GM12891 (cell line): Measurements from ENCODE around the gene PTPN6.

ENCODE experiments used
- DNase-seq: peaks from one replicate; pipeline ENCODE4 v3.0.0; 2011; ENCODE audit warnings: low spot score; ENCODE audit not compliant: insufficient read length
- FAIRE-seq: peaks from 2 replicates; lab custom pipeline; 2011; peaks lifted over from hg19 to GRCh38; lab: Jason Lieb, UNC
- PAX5 ChIP-seq: IDR thresholded peaks from 2 replicates; pipeline ENCODE4 v1.6.1; 2011; ENCODE audit warnings: low read length, moderate library complexity, mild to moderate bottlenecking; ENCODE audit not compliant: insufficient read depth, severe bottlenecking
- POLR2A ChIP-seq: IDR thresholded peaks from 2 replicates; pipeline ENCODE4 v1.6.1; 2011; ENCODE audit warnings: low read depth, low read length, control low read depth
- POLR2AphosphoS5 ChIP-seq: IDR thresholded peaks from 2 replicates; pipeline ENCODE4 v1.6.1; 2011; ENCODE audit warnings: low read depth, low read length, control low read depth
- POU2F2 ChIP-seq: IDR thresholded peaks from 2 replicates; pipeline ENCODE4 v1.6.1; 2011; ENCODE audit warnings: low read depth, mild to moderate bottlenecking, control low read depth, low read length, moderate library complexity
- SPI1 ChIP-seq: IDR thresholded peaks from 2 replicates; pipeline ENCODE4 v1.6.1; 2011; ENCODE audit warnings: low read depth, low read length, control low read depth
- TAF1 ChIP-seq: IDR thresholded peaks from 2 replicates; pipeline ENCODE4 v1.6.1; 2011; ENCODE audit warnings: low read depth, low read length, control low read depth

The PTPN6 gene

DNA sequence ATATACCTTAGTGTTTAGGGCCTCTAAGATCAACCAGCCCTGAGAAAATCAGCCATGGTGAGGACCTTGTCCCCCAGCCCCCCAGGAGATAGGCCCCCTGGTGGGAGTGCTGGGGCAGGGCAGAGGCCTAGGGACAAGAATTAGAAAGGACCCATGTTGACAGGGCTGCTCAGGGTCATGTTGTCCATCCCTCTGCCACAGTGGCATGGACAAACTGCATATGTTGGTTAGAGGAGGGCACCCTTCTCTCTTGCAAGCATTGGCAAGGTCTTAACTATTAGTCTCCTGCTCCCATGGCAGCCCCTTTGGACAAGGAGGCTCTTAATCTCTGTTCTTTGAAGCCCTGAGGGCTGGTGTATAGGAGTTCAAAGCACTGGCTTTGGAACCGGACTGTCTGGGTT is 755 bp upstream of the PTPN6 start:
- DNase-seq: no peak
- no peak for FAIRE-seq
- TF ChIP-seq POLR2AphosphoS5 (no peak), SPI1 (no peak), POLR2A (no peak), POU2F2 (no peak), PAX5 (no peak), TAF1 (no peak)

DNA sequence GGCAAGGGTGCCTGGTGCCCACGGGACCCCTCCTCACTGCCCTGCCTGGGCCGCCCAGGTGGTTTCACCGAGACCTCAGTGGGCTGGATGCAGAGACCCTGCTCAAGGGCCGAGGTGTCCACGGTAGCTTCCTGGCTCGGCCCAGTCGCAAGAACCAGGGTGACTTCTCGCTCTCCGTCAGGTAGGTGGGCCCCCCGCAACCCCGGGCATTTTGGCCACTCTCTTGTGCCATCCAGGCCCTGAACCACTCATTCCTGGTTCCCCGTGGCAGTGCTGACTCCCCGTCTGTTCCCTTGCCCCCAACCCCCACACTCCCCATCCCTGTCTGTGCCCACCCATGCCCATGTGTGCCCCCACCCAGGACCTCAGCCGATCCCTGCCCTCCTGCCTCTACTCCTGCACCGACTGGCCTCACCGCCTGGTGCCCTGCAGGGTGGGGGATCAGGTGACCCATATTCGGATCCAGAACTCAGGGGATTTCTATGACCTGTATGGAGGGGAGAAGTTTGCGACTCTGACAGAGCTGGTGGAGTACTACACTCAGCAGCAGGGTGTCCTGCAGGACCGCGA is 480 bp downstream of the PTPN6 start:
- FAIRE-seq: no peak
- DNase-seq: no peak
- TF ChIP-seq POU2F2 (0 out of 2 replicates have a peak, but pooled peaks have one; percentile 7), PAX5 (no peak), SPI1 (no peak), POLR2A (no peak; the same call in 1 of the 2 replicates), TAF1 (no peak; the same call in 1 of the 2 replicates), POLR2AphosphoS5 (0 out of 2 replicates have a peak, but pooled peaks have one; percentile 12)

DNA sequence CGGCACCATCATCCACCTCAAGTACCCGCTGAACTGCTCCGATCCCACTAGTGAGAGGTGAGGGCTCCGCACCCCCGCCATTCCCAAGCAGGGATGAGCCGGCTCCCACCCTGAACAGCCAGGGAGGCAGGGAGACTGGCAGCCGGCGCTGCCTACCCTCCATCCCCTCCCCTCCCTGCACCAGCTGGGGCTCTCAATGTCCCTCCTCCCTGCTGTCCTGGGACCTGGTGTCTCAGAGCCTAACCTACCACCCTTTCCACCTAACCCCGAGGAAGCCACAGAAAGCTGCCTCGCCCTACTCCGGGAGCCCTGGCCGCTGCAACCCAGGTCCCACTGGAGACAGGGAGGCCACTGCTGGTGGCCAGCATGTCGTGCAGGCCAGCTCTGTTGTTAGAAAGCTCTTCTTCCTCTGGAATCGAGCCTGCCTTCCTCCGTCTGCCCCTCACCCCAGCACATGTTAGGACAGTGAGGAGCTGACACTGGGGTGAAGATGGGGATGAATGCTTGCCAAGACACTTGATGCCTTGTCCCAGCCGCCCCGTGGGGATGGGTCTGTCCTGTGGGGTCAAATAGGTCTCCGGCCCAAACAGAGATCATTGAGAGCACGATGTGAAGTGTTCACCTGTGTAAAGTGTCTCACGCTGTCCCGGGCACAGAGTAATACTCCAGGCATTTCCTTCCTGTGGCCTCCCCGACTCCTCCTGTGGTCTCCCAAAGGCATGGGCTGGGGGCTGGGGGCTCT is 1.1 kb downstream of the PTPN6 start:
- no peak for FAIRE-seq
- TF ChIP-seq TAF1 (0 out of 2 replicates have a peak, but pooled peaks have one; percentile 38), POLR2A (no peak; the same call in 1 of the 2 replicates)

DNA sequence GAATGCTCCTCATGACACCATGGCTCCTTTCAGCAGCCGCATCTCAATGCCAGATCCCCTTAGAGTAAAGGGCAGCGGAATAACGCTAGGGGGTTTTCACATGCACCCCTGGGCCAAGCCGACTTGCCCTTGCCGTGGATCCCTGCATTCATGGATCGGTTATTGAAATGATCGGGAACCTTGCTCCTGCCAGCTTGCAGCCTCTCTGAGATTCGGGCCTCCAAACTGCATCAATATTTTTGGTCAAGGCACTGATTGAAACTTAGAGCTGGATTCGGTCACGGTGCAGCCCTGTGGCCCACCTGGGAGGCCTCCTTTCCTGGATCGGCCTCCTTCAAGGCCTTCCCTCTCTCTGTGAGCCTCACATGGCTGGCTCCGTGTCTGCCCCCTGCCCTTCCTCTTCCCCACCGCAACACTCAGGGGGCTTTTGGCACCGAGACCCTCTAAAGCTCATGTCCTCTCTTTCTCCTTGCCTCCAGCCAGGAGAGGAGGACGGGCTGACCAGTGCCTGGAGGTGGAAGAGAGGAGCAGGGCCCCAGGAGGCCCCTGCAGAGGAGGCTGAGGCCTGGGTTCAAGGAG is 1.8 kb downstream of the PTPN6 start:
- TF ChIP-seq PAX5: no peak
- TF ChIP-seq POU2F2: no peak
- no peak for TF ChIP-seq POLR2AphosphoS5
- no peak; the same call in none of the 2 replicates for TF ChIP-seq POLR2A
- no peak for TF ChIP-seq TAF1
- no peak for TF ChIP-seq SPI1
- no peak for DNase-seq
- no peak for FAIRE-seq

More for the DNA sequence above, 1.1 kb downstream of the PTPN6 start:
- no peak for DNase-seq

DNA sequence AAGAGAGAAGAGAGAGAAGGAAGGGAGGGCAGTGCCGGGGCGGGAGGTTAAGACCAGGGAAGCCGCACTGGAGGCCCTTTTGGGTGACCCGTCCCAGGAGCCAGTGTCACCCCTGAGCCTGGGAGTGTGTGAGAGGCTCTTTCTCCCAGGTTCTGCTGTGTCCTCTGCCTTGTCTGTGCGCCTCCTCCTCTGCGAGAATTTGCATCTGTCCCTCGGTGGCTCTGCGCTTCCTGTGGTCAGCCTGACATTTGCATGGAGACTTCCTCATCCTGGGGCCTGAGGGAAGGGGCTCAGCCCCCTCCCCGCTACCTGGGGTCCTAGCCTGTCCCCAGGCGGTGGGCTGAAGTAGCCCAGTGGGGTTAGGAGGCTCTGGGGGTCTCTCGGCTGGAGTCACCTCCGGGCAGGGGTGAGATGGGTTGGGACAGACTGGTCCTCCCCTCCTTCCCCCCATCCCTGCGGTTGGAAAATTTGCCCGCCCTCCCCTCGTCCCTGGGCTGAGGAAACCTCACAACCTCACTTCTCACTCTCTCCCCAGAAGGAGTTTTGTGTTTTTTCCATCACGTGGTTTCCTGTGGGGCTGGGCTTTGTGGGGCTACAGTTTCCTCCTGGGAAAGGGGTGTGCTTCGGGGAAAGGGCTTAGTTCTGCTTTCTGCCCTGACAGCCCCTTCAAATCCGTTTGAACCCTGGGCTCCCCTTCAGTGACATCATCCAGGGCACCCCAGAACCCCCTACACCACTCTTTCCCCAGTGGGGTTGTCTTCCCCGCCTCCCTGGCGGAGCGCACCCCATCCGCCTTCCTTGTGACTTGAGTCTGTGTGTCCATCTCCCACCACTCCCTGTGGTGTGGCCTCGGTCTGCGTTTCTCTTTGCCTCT is 2.5 kb downstream of the PTPN6 start:
- DNase-seq (no peak), FAIRE-seq (peak; percentile 98)
- TF ChIP-seq SPI1 (peak; percentile 90), PAX5 (no peak), POLR2AphosphoS5 (peak; percentile 99), POLR2A (peak; percentile 98), TAF1 (peak; percentile 95), POU2F2 (peak; percentile 99)

DNA sequence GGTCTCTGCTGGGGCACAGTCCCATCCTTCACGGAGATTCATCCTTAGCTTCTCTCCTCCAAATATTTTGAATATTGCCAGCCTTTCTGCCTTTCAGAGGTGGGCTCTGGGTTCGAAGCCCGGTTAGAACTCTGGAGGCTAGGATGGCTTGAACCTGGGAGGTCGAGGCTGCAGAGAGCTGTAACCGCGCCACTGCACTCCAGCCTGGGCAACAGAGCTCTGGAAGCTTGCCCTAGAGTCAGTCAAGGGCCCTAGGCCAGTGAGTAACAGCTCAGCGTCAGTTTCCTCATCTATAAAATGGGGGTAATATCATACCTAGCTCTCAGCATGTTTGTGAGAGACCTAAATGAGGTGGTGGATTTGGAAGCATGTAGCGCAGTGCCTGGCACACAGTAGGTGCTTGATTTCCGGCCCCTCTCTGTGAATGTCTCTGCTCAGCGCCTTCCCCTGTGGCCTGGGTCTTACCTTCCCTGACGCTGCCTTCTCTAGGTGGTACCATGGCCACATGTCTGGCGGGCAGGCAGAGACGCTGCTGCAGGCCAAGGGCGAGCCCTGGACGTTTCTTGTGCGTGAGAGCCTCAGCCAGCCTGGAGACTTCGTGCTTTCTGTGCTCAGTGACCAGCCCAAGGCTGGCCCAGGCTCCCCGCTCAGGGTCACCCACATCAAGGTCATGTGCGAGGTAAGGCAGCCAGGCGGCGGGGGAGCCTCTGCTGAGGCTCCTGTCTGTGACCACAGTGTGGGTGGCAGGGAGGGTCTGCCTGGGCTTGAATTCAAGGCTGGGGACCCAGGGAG is 3.4 kb downstream of the PTPN6 start:
- FAIRE-seq: no peak
- TF ChIP-seq POLR2A: 0 out of 2 replicates have a peak, but pooled peaks have one; percentile 4
- no peak; the same call in 1 of the 2 replicates for TF ChIP-seq TAF1
- DNase-seq: no peak

DNA sequence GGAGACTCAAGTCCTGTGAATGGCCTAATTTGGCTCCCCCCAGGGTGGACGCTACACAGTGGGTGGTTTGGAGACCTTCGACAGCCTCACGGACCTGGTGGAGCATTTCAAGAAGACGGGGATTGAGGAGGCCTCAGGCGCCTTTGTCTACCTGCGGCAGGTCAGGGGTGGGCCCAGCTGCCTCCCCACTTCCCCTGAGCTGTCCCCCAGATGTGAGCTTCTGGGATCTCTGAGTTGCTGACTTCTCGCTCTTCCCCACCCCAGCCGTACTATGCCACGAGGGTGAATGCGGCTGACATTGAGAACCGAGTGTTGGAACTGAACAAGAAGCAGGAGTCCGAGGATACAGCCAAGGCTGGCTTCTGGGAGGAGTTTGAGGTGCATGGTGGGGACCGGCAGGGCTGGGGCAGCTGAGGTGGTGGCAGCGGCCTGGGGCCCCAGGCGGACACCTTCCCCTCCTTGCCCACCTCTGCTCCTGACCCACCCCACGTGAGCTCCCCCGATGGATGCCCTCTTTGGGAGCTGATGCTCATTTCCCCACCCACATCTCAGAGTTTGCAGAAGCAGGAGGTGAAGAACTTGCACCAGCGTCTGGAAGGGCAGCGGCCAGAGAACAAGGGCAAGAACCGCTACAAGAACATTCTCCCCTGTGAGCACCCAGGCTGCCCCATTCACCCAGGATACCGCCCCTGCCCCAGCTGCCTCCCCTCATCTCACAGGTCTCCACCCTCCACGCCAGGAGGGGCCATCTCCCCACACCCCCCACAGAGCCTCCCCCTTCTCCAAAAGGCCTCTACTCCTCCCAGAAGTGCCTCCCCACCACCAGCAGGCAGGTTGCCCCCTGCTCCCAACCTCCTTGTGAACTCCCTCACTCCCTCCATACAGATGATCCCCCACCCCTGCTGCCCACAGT is 4.2 kb downstream of the PTPN6 start:
- TF ChIP-seq SPI1 (no peak), TAF1 (no peak), PAX5 (no peak)
- DNase-seq (no peak), FAIRE-seq (peak; percentile 56)

DNA sequence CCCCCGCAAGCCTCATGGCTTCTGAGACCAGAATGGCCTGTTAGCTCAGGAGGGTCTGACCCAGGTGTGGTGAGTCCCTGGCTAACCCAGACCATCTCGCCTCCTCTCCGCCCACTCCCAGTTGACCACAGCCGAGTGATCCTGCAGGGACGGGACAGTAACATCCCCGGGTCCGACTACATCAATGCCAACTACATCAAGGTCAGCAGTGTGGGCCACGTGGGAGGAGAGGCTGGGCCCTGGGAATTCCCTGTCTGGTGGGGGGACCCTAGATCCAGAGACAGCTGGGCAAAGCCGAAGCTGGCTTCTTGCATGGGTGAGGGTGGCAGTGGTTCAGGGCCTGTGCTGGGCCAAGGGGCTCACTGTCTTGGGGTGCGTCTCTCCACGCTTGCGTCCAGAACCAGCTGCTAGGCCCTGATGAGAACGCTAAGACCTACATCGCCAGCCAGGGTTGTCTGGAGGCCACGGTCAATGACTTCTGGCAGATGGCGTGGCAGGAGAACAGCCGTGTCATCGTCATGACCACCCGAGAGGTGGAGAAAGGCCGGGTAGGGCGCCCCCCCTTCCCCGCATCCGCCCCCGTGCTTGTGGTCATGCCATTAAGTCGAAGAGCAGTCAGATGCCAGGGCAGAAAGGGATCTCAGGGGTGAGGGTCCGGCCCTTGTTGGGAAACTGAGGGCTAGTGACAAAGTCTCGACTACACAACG is 5.0 kb downstream of the PTPN6 start:
- DNase-seq (no peak), FAIRE-seq (peak; percentile 90)
- TF ChIP-seq POLR2AphosphoS5 (no peak; the same call in 1 of the 2 replicates), POLR2A (0 out of 2 replicates have a peak, but pooled peaks have one; percentile 14)
